Measurements from ENCODE around the gene APBA3. TPM values are rescaled to one million over a fixed set of nuclear protein-coding genes. Genes with fewer than 3 reads are reported as not detected.

Gene APBA3
- total RNA-seq, 1 experiment from 2014 or later = 24.3 TPM

- peaks cover 7% of the 10 kb centered on the region for H3K4me1 ChIP-seq (replicated peaks)
- H3K27me3 ChIP-seq (replicated peaks) = peaks cover 48% of the 10 kb centered on the region
- no peaks in the 10 kb centered on the region for H3K36me3 ChIP-seq
- peak; percentile 72 to 81 for DNase-seq (ENCODE audit: low read depth in 1 of 2, low spot score in 2 of 2)
- no peak overlapping the region for H3K27ac ChIP-seq
- H3K9me3 ChIP-seq (replicated peaks) = peaks cover 3% of the 10 kb centered on the region; the same call in 1 of the 2 replicates
- no peak overlapping the region for H3K4me3 ChIP-seq
Measured at GRCh38 chr19:3721131-3721886, 40.2 kb downstream of the APBA3 start.

DNA sequence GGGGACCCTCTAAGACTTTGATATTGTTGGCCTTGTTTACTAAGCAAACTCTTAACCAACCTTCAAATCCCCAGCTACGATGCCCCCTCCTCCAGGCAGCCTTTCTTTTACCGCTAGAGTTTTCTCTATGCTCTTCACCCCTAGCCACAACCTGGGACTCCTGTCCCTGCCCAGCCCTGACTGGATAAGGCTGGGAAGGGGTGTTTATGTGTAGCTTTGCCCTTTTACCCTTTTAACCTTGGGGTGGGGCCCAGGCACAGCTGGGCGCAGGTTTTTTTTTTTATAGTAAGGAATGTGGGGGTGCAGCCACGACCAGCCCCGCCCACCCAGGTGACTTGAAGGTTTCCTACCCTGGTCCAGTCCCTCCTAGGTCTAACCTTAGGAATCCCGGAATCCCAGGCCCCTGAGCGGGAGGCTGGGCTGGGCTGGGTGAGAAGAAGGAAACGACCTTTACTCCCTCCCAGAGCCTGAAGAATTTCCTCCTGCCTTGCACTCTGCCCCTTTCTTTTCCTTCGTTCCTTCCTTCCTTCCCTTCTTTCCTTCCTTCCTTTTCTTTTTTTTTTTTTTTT is 41.1 kb downstream of the APBA3 start:
- Histone ChIP-seq H3K9me3 (replicated peaks) (peaks cover 3% of the 10 kb centered on the region; the same call in 1 of the 2 replicates), H3K36me3 (no peaks in the 10 kb centered on the region), H3K27ac (no peak overlapping the region), H3K27me3 (replicated peaks) (peaks cover 48% of the 10 kb centered on the region), H3K4me3 (no peak overlapping the region), H3K4me1 (replicated peaks) (peaks cover 7% of the 10 kb centered on the region)
- DNase-seq (ENCODE audit: low read depth in 1 of 2, low spot score in 2 of 2) = no peak

GRCh38 chr19:3719868-3720267 is 41.6 kb downstream of the APBA3 start:
- H3K9me3 ChIP-seq (replicated peaks) = peaks cover 3% of the 10 kb centered on the region; the same call in 1 of the 2 replicates
- peaks cover 7% of the 10 kb centered on the region for H3K4me1 ChIP-seq (replicated peaks)
- no peak overlapping the region for H3K4me3 ChIP-seq
- DNase-seq (ENCODE audit: low read depth in 1 of 2, low spot score in 2 of 2) = no peak
- peaks cover 43% of the 10 kb centered on the region for H3K27me3 ChIP-seq (replicated peaks)
- no peaks in the 10 kb centered on the region for H3K36me3 ChIP-seq
- H3K27ac ChIP-seq = no peak overlapping the region

- Histone ChIP-seq H3K9me3 (replicated peaks) (peaks cover 3% of the 10 kb centered on the region; the same call in 1 of the 2 replicates), H3K36me3 (no peaks in the 10 kb centered on the region), H3K4me1 (replicated peaks) (peaks cover 3% of the 10 kb centered on the region), H3K4me3 (no peak overlapping the region), H3K27me3 (replicated peaks) (peaks cover 17% of the 10 kb centered on the region), H3K27ac (no peak overlapping the region)
- no peak for DNase-seq (ENCODE audit: low read depth in 1 of 2, low spot score in 2 of 2)
Measured at GRCh38 chr19:3716147-3716668, 45.3 kb downstream of the APBA3 start.

DNA sequence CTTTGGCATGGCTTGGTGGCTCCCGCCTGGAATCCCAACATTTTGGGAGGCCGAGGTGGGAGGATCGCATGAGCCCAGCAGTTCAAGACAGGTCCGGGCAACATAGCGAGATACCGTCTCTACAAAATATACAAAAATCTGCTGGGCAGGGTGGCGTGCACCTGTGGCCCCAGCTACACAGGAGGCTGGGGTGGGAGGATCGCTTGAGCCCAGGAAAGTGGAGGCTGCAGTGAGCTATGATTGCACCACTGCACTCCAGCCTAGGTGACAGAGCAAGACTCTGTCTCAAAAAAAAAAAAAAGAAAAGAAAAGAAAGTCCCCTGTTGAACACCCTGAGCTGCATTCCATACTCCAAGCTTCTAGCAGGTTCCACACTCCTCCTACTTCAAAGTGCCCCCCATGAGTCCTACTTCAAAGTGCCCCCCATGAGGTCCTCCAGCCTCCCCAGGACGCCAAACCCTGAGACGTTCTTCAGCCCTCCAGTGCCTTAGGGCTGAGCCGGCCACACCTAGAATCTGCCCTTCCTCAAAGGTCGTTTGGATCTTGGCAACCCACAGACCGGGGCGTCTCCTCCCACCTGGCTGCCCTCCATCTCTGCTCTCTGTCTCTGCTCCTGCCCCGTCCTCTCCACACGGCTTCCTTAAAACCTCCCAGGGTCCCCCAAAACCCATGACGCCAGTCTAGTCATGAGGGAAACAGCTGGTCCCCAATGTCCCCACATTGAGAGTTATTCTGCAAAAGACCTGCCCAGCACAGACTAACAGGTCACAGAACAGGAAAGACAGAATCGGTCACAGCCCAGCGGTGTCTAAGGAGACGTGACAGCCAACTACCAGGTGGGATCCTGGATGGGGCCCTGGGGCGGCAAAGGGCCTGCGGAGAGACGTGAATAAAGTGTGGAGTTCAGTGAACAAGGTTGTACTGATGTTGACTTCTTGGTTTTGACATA is 48.6 kb downstream of the APBA3 start:
- Histone ChIP-seq H3K9me3 (replicated peaks) (no peaks in the 10 kb centered on the region), H3K4me1 (replicated peaks) (no peaks in the 10 kb centered on the region), H3K36me3 (no peaks in the 10 kb centered on the region), H3K4me3 (no peak overlapping the region), H3K27ac (no peak overlapping the region), H3K27me3 (replicated peaks) (0 out of 2 replicates have a peak, but pooled peaks cover 4% of the 10 kb centered on the region)
- DNase-seq (ENCODE audit: low read depth in 1 of 2, low spot score in 2 of 2) = no peak

DNA sequence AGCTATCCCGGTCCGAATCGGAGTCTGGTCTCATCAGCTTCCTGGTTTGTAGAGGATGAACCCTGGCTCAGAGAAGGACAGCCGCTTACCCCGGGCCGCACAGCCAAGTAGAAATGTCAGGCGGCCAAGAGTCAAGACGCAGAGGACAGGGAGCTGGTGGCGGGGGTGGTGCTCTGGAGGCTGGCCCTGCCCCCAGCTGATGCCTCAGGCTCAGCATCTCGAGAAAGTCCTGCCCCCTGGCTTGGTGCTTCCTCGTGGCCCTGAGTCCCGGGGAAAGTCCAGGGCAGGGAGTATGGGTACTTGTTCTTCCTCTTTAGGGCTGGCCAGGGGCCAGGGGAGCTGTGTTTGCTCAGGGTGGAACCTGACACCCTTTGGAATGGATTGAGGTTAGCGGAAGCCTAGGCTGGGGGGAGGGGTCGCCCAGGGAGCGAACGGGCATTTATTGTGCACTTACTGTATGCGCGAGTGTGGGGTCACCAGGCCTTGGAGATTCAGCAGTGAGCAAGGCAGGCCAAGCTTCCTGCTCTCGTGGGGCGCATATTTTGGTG is 51.2 kb downstream of the APBA3 start:
- H3K4me1 ChIP-seq (replicated peaks) = no peaks in the 10 kb centered on the region
- no peaks in the 10 kb centered on the region for H3K36me3 ChIP-seq
- H3K9me3 ChIP-seq (replicated peaks) = no peaks in the 10 kb centered on the region
- no peak overlapping the region for H3K4me3 ChIP-seq
- H3K27ac ChIP-seq = no peak overlapping the region
- H3K27me3 ChIP-seq (replicated peaks) = 0 out of 2 replicates have a peak, but pooled peaks cover 4% of the 10 kb centered on the region
- no peak for DNase-seq (ENCODE audit: low read depth in 1 of 2, low spot score in 2 of 2)

- no peak for DNase-seq (ENCODE audit: low read depth in 1 of 2, low spot score in 2 of 2)
- H3K4me3 ChIP-seq = no peak within 1 kb of the TSS
- H3K9me3 ChIP-seq (replicated peaks) = no peaks in the 10 kb centered on the region
- H3K4me1 ChIP-seq (replicated peaks) = no peaks in the 10 kb centered on the region
- no peaks in the 10 kb centered on the region for H3K36me3 ChIP-seq
- 0 out of 2 replicates have a peak, but pooled peaks cover 4% of the 10 kb centered on the region for H3K27me3 ChIP-seq (replicated peaks)
- H3K27ac ChIP-seq = no peak within 1 kb of the TSS
Measured at GRCh38 chr19:3708207-3708931, 53.1 kb downstream of the APBA3 start, which contains the start of gene TJP3. Gene TJP3, plus strand, starts transcription at chr19:3708384. Its CDS starts 20,049 bp downstream, at chr19:3728433.

GRCh38 chr19:3707868-3708206 is 53.7 kb downstream of the APBA3 start:
- H3K9me3 ChIP-seq (replicated peaks) = no peaks in the 10 kb centered on the region
- no peak for DNase-seq (ENCODE audit: low read depth in 1 of 2, low spot score in 2 of 2)
- H3K4me3 ChIP-seq = no peak overlapping the region
- H3K4me1 ChIP-seq (replicated peaks) = no peaks in the 10 kb centered on the region
- H3K36me3 ChIP-seq = no peaks in the 10 kb centered on the region
- 0 out of 2 replicates have a peak, but pooled peaks cover 4% of the 10 kb centered on the region for H3K27me3 ChIP-seq (replicated peaks)
- H3K27ac ChIP-seq = no peak overlapping the region

DNA sequence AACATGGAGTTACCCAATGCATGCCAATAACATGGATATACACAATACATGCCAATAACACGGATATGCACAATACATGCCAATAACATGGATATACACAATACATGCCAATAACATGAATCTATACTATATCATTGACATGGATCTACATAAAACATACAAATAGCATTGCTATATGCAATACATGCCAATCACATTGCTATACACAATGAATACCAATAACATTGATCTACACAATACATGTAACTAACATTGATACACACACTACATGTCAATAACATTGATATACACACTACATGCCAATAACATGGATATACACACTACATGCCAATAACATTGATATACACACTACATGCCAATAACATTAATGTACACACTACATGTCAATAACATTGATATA is 60.3 kb downstream of the APBA3 start:
- H3K4me3 ChIP-seq = no peak overlapping the region
- H3K27me3 ChIP-seq (replicated peaks) = no peaks in the 10 kb centered on the region
- H3K4me1 ChIP-seq (replicated peaks) = peaks cover 19% of the 10 kb centered on the region
- no peaks in the 10 kb centered on the region for H3K9me3 ChIP-seq (replicated peaks)
- peaks cover 14% of the 10 kb centered on the region for H3K36me3 ChIP-seq
- DNase-seq (ENCODE audit: low read depth in 1 of 2, low spot score in 2 of 2) = no peak
- H3K27ac ChIP-seq = no peak overlapping the region

Other genes with a start within 250 kb of the APBA3 start
- gene TEKTIP1, start 222.5 kb downstream of the APBA3 start, total RNA-seq (2014; rRNA removed; shearing (Covaris generic)) = 0.26 TPM in 1 of 2 replicates, not detected in the other
- 124 and 132 TPM in 2 replicates for gene MFSD12, start 204.1 kb downstream of the APBA3 start, total RNA-seq (2014; rRNA removed; shearing (Covaris generic))
- 229 and 260 TPM in 2 replicates for gene HMG20B, start 188.7 kb downstream of the APBA3 start, total RNA-seq (2014; rRNA removed; shearing (Covaris generic))
- 9.2 and 13.1 TPM in 2 replicates for gene GIPC3, start 176.2 kb downstream of the APBA3 start, total RNA-seq (2014; rRNA removed; shearing (Covaris generic))
- not detected in 2 replicates for gene TBXA2R, start 154.8 kb downstream of the APBA3 start, total RNA-seq (2014; rRNA removed; shearing (Covaris generic))
- 29.3 and 45.2 TPM in 2 replicates for gene CACTIN, start 134.9 kb downstream of the APBA3 start, total RNA-seq (2014; rRNA removed; shearing (Covaris generic))
- 15.9 and 21.1 TPM in 2 replicates for gene PIP5K1C, start 61.2 kb downstream of the APBA3 start, total RNA-seq (2014; rRNA removed; shearing (Covaris generic))
- not detected in 2 replicates for gene TJP3, start 53.3 kb downstream of the APBA3 start, total RNA-seq (2014; rRNA removed; shearing (Covaris generic))
- 52.7 and 55.5 TPM in 2 replicates for gene MRPL54, start 990 bp upstream of the APBA3 start, total RNA-seq (2014; rRNA removed; shearing (Covaris generic))
- gene RAX2, start 10.5 kb upstream of the APBA3 start, total RNA-seq (2014; rRNA removed; shearing (Covaris generic)) = not detected in 2 replicates
- not detected in 2 replicates for gene MATK, start 24.7 kb upstream of the APBA3 start, total RNA-seq (2014; rRNA removed; shearing (Covaris generic))
- gene ZFR2, start 107.3 kb upstream of the APBA3 start, total RNA-seq (2014; rRNA removed; shearing (Covaris generic)) = not detected in 2 replicates
- gene ATCAY, start 119.0 kb upstream of the APBA3 start, total RNA-seq (2014; rRNA removed; shearing (Covaris generic)) = 0.03 and 0.26 TPM in 2 replicates
- gene NMRK2, start 171.4 kb upstream of the APBA3 start, total RNA-seq (2014; rRNA removed; shearing (Covaris generic)) = not detected in 2 replicates
- 151 and 202 TPM in 2 replicates for gene DAPK3, start 209.4 kb upstream of the APBA3 start, total RNA-seq (2014; rRNA removed; shearing (Covaris generic))
- 1,069 and 1,568 TPM in 2 replicates for gene EEF2, start 223.8 kb upstream of the APBA3 start, total RNA-seq (2014; rRNA removed; shearing (Covaris generic))
- 17.3 and 20.7 TPM in 2 replicates for gene PIAS4, start 246.0 kb upstream of the APBA3 start, total RNA-seq (2014; rRNA removed; shearing (Covaris generic))

Data from SJSA1 (cell line).